GM12878 (cell line): ENCODE results near the gene PTCD1. TPM values are rescaled to one million over a fixed set of nuclear protein-coding genes. Genes with fewer than 3 reads are reported as not detected.

Experiments
- BHLHE40 ChIP-seq, 2 experiments: fragments of 450-650 bp in 1 of 2; IDR thresholded peaks; 2 replicates each; pipeline ENCODE4 v1.6.1; 2011 to 2017; ENCODE audit warnings: low read depth in 2 of 2, borderline replicate concordance in 1 of 2, improper control_type of control experiment in 1 of 2, low read length in 1 of 2, mild to moderate bottlenecking in 1 of 2
- CBX3 ChIP-seq: fragments of 200-600 bp; sonication (generic); IDR thresholded peaks from 2 replicates; pipeline ENCODE4 v1.6.1; 2016; ENCODE audit warnings: low read depth, borderline replicate concordance
- CHD1 ChIP-seq: IDR thresholded peaks from 2 replicates; pipeline ENCODE4 v1.6.1; 2012; ENCODE audit warnings: low read depth, low read length, improper control_type of control experiment
- CTCF ChIP-seq, 3 experiments: IDR thresholded peaks in 2 of 3; conservative IDR thresholded peaks in 1 of 3; 2 replicates each; pipeline ENCODE4 v1.5.1; 2011; ENCODE audit warnings: low read depth in 3 of 3, low read length in 3 of 3, mild to moderate bottlenecking in 3 of 3, control low read depth in 2 of 3, moderate library complexity in 2 of 3, inconsistent platforms in 1 of 3, mixed read lengths in 1 of 3; ENCODE audit not compliant: control insufficient read depth in 2 of 3, insufficient read depth in 1 of 3; ENCODE audit errors: extremely low read depth in 1 of 3
- DPF2 ChIP-seq: fragments of 450-650 bp; IDR thresholded peaks from 2 replicates; pipeline ENCODE4 v1.6.1; 2017; ENCODE audit warnings: mild to moderate bottlenecking
- E2F4 ChIP-seq: IDR thresholded peaks from 2 replicates; pipeline ENCODE4 v1.6.1; 2012; ENCODE audit warnings: low read depth, low read length, improper control_type of control experiment
- ETV6 ChIP-seq, 2 experiments: fragments of 450-650 bp in 1 of 2; IDR thresholded peaks in 1 of 2; conservative IDR thresholded peaks in 1 of 2; 2 replicates each; pipeline ENCODE4 v1.6.1; 2014; ENCODE audit warnings: antibody characterized with exemption in 1 of 2, borderline replicate concordance in 1 of 2, low read depth in 1 of 2, mild to moderate bottlenecking in 1 of 2, moderate library complexity in 1 of 2
- GABPA ChIP-seq: IDR thresholded peaks from 2 replicates; pipeline ENCODE4 v1.6.1; 2014; ENCODE audit warnings: antibody characterized with exemption, low read depth, mild to moderate bottlenecking, inconsistent platforms
- KDM1A ChIP-seq: fragments of 200-600 bp; sonication (generic); IDR thresholded peaks from 2 replicates; pipeline ENCODE4 v1.6.1; 2016; ENCODE audit warnings: borderline replicate concordance
- MEF2A ChIP-seq: IDR thresholded peaks from 2 replicates; pipeline ENCODE4 v1.6.1; 2011; ENCODE audit warnings: low read depth, mild to moderate bottlenecking, low read length, moderate library complexity; ENCODE audit not compliant: insufficient read depth
- MYC ChIP-seq: IDR thresholded peaks from 2 replicates; pipeline ENCODE4 v1.6.1; 2011; ENCODE audit warnings: mild to moderate bottlenecking, low read length, moderate library complexity, inconsistent platforms; ENCODE audit not compliant: insufficient read depth, insufficient replicate concordance, insufficient read length, severe bottlenecking
- NRF1 ChIP-seq: conservative IDR thresholded peaks from 2 replicates; pipeline ENCODE4 v1.6.1; 2011; ENCODE audit warnings: mild to moderate bottlenecking, low read depth, low read length, improper control_type of control experiment
- POLR2AphosphoS2 ChIP-seq: IDR thresholded peaks from 2 replicates; pipeline ENCODE4 v1.6.1; 2011; ENCODE audit warnings: low read depth, mild to moderate bottlenecking, low read length, improper control_type of control experiment, moderate library complexity
- RELA ChIP-seq: fragments of 450-650 bp; IDR thresholded peaks from 2 replicates; pipeline ENCODE4 v1.8.0; 2014; ENCODE audit warnings: borderline replicate concordance; ENCODE audit not compliant: partially characterized antibody
- SPI1 ChIP-seq: IDR thresholded peaks from 2 replicates; pipeline ENCODE4 v1.6.1; 2011; ENCODE audit warnings: low read depth, mild to moderate bottlenecking, low read length, moderate library complexity, borderline replicate concordance; ENCODE audit not compliant: insufficient read depth
- ZNF384 ChIP-seq: IDR thresholded peaks from 2 replicates; pipeline ENCODE4 v1.6.1; 2012; ENCODE audit warnings: low read depth, mild to moderate bottlenecking, low read length, improper control_type of control experiment, borderline replicate concordance
- polyA plus RNA-seq, 11 experiments: library from polyadenylated mRNA; depleted of rRNA in 4 of 11; unstranded in 6 of 11; stranded (reverse) in 5 of 11; fragments of >200 nt; fragmentation: Nextera tagmentation in 4 of 11; fragmentation: Illumina TruSeq in 1 of 11; extraction: Ambion mirVana in 4 of 11; extraction: Trizol in 1 of 11; gene quantifications; 1 replicate in 1 of 11; 2 replicates in 10 of 11; pipeline versions ENCODE4 v1.2.1 to v1.2.3, GENCODE V29; 2011 to 2016; ENCODE audit warnings: inconsistent platforms in 2 of 11, missing spikeins in 2 of 11, low read depth in 1 of 11
- total RNA-seq, 4 experiments: library from RNA; depleted of rRNA in 3 of 4; stranded (reverse); fragments of >200 nt in 3 of 4; fragmentation: Illumina TruSeq in 1 of 4; extraction: Trizol in 1 of 4; gene quantifications; 2 replicates each; pipeline versions ENCODE4 v1.2.1 to v1.2.3, GENCODE V29; 2013 to 2021
- TF ChIP-seq, protein P1 (sequence below): fragments of 450-650 bp; formaldehyde crosslinking; IDR thresholded peaks from 2 replicates; pipeline ENCODE4 v1.4.0; 2022; ENCODE audit warnings: mild to moderate bottlenecking, moderate library complexity
- TF ChIP-seq, protein P2 (sequence below): IDR thresholded peaks from 2 replicates; pipeline ENCODE4 v1.6.1; 2011; ENCODE audit warnings: mild to moderate bottlenecking, low read depth, low read length, moderate library complexity; ENCODE audit not compliant: insufficient replicate concordance
- TF ChIP-seq, protein P3 (sequence below): fragments of 450-650 bp; IDR thresholded peaks from 2 replicates; pipeline ENCODE4 v1.6.1; 2017; ENCODE audit warnings: borderline replicate concordance

Gene PTCD1
- total and polyA plus RNA-seq, 10 of the 15 experiments (the other 5 are each of a cell fraction or from before 2014, with no cell fraction given), result 0.26 to 9.7 (median 5.0) TPM

DNA sequence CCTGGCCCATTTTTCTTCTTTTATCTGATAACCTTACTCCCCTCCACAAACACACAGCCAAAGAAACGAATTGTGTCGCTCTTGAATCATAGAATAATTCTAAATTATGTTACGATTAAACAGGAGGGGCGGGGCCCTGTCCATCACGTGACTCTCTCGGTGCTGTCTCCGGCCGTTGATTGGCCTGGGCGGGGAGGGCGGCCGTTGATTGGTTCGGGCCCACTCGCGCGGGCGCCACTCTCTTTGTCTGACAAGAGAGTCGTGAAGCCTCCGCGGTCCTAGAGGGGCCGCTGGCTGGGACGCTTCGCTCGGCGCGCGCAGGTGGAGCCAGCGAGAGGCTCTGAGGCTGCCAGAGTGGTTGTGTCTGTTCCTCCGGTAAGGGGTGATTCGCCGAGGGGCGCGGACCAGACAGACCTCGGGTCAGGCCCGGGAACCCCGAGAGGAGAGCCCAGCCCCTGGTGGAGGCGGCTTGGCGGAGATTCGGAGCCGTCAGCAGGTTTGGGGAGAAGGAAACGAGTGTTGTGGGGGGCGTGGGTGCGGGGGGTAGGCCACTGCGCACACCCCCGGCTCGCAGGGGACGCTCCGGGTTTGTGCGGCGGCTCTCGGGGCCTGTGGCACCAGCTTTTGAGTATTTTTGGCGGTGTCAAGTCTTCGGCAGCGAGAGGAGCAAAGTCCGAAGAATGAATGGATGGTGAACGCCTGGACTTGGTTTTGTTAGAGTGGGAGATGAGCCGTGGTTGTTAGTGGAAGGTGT is 34.1 kb upstream of the PTCD1 start, which contains the start of gene ZNF789 (continued):
- TF ChIP-seq POLR2AphosphoS2, result no peak; the same call in 1 of the 2 replicates
- no peak for TF ChIP-seq MEF2A
- peak; percentile 78 for TF ChIP-seq E2F4
- TF ChIP-seq, protein P1, sequence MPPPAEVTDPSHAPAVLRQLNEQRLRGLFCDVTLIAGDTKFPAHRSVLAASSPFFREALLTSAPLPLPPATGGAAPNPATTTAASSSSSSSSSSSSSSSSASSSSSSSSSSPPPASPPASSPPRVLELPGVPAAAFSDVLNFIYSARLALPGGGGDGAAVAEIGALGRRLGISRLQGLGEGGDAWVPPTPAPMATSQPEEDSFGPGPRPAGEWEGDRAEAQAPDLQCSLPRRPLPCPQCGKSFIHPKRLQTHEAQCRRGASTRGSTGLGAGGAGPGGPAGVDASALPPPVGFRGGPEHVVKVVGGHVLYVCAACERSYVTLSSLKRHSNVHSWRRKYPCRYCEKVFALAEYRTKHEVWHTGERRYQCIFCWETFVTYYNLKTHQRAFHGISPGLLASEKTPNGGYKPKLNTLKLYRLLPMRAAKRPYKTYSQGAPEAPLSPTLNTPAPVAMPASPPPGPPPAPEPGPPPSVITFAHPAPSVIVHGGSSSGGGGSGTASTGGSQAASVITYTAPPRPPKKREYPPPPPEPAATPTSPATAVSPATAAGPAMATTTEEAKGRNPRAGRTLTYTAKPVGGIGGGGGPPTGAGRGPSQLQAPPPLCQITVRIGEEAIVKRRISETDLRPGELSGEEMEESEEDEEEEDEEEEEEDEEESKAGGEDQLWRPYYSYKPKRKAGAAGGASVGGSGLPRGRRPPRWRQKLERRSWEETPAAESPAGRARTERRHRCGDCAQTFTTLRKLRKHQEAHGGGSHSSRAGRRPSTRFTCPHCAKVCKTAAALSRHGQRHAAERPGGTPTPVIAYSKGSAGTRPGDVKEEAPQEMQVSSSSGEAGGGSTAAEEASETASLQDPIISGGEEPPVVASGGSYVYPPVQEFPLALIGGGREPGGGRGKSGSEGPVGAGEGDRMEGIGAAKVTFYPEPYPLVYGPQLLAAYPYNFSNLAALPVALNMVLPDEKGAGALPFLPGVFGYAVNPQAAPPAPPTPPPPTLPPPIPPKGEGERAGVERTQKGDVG (CRISPR knock-in tag), result peak; percentile 93
- no peak for TF ChIP-seq ZNF384
- TF ChIP-seq BHLHE40 (IDR thresholded peaks at IDR 0.05; ENCODE audit: borderline replicate concordance in 1 of 2, low read depth in 2 of 2, low read length in 1 of 2), result peak; percentile 75 to 92
- no peak for TF ChIP-seq CHD1
- TF ChIP-seq, protein P2, sequence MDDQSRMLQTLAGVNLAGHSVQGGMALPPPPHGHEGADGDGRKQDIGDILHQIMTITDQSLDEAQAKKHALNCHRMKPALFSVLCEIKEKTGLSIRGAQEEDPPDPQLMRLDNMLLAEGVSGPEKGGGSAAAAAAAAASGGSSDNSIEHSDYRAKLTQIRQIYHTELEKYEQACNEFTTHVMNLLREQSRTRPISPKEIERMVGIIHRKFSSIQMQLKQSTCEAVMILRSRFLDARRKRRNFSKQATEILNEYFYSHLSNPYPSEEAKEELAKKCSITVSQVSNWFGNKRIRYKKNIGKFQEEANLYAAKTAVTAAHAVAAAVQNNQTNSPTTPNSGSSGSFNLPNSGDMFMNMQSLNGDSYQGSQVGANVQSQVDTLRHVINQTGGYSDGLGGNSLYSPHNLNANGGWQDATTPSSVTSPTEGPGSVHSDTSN, result peak; percentile 91
- TF ChIP-seq, protein P3, sequence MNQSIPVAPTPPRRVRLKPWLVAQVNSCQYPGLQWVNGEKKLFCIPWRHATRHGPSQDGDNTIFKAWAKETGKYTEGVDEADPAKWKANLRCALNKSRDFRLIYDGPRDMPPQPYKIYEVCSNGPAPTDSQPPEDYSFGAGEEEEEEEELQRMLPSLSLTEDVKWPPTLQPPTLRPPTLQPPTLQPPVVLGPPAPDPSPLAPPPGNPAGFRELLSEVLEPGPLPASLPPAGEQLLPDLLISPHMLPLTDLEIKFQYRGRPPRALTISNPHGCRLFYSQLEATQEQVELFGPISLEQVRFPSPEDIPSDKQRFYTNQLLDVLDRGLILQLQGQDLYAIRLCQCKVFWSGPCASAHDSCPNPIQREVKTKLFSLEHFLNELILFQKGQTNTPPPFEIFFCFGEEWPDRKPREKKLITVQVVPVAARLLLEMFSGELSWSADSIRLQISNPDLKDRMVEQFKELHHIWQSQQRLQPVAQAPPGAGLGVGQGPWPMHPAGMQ, result no peak
- peak; percentile 43; the same call in 1 of the 2 replicates for TF ChIP-seq DPF2
- TF ChIP-seq CTCF (IDR thresholded peaks at IDR 0.05 in 2 of 3, conservative IDR thresholded peaks at IDR 0.05 in 1 of 3; ENCODE audit: control insufficient read depth in 2 of 3, extremely low read depth in 1 of 3, insufficient read depth in 1 of 3, low read depth in 3 of 3, low read length in 3 of 3), result no peak
- TF ChIP-seq KDM1A, result no peak
- TF ChIP-seq GABPA, result no peak
- TF ChIP-seq NRF1, result 0 out of 2 replicates have a peak, but pooled peaks have one; percentile 19
- no peak for TF ChIP-seq CBX3
- TF ChIP-seq ETV6 (conservative IDR thresholded peaks at IDR 0.05 in 1 of 2, IDR thresholded peaks at IDR 0.05 in 1 of 2; ENCODE audit: borderline replicate concordance in 1 of 2, low read depth in 1 of 2), result no peak
- peak; percentile 22 for TF ChIP-seq RELA
- TF ChIP-seq MYC, result no peak
- no peak for TF ChIP-seq SPI1
